Activated T-cell treated with anti-CD3 and anti-CD28 coated beads for 48 hours (primary cell): Measurements from ENCODE around the gene MED1.

Experiments used
- DNase-seq: peaks from one replicate; pipeline ENCODE4 v3.0.0-alpha.2; 2020; ENCODE audit warnings: low read depth

MED1 gene

DNA sequence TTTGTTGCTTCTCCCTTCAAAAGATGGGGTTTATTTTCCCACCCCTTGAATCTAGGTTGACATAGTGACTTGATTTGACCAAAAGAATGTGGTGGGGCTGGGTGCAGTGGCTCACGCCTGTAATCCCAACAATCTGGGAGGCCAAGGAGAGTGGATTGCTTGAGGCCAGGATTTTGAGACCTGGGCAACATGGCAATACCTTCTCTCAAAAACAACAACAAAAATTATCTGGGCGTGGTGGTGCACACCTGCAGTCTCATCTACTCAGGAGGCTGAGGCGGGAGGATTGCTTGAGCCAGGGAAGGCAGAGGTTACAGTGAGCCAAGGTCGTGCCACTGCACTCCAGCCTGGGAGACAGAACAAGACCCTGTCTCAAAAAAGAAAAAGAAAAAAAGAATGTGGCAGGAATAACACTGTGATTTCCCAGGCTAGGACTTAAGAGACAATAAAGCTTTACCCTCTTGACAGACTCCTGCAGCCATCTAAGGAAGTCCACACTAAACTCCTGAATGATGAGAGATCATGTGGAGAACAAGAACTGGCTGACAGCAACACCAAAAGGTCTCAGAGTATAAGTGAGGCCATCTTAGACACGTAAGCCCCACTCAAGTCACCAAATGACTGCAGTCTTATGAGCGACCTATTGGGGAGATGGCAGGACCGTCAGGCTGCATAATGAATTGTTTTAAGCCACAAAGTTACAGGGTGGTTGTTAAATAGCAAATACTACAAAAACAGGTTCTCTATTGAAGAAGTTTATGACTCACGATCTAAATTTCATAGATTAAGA, 86.6 kb downstream of the MED1 start:
- no peak for DNase-seq

DNA sequence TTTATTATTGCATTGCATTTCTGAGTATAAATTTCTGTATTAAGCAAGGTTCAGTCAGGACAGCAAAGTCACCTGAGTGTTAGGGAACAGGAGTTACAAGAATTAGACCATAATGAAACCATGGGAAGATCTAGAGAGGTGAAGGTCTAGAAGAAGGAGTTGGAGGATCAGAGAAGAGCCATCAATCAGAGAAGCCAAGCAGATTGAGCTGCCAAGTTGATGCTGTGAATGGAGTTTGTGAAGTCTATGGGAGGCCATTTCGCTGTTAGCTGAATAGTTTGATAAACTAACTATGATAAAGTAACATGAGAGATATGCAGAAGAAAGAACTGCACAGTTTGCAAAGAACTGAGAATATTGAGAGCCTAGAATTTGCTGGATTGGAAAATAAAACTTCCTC, 90.0 kb downstream of the MED1 start:
- no peak for DNase-seq

DNA sequence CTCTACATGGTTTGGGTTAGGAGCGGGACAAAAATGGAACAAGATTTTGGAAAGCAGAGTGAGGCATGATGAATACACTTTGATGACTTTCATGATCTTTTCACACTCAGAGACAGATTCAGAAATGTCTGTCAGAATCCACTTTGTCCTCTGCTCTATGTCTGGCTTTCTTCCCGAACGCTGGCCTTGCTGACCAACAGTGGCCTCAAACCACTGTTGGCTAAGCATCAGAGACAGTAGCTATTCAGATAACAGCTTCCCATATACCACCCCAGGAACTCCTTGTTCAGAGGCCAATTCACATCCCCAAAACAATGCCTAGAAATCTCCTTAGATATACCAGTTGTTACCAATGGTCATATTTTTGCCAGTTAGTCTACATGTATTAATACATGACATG, 90.5 kb downstream of the MED1 start:
- no peak for DNase-seq

DNA sequence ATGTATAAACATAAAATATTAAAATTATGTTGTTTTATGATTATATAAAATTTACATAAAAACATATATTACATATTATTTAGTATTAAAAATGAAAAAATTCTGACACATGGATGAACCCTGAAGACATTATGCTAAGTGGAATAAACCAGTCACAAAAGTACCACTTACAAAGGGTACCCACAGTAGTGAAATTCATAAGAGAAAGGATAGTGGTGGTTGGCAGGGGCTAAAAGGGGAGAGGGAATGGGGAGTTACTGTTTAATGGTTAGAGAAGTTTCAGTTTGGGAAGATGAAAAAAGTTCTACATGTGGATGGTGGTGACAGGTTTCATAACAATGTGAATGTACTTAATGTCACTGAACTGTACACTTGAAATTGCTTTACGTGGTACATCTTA, 91.1 kb downstream of the MED1 start:
- DNase-seq = no peak

DNA sequence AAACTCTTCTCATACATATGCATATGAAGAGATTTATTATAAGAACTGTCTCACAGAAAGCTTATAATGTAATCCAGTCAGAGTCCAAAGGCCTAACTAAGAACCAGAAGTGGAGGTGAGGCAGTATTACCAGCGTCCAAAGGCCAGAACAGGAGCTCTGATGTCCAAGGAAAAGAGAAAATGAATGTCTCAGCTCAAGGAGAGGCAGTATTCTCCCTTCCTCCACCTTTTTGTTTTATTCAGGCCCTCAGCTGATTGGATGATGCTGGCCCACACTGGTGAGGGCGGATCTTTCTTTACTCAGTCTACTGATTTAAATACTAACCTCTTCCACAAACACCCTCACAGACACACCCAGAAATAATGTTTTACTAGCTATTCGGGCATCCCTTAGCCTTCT, 93.1 kb downstream of the MED1 start:
- no peak for DNase-seq

DNA sequence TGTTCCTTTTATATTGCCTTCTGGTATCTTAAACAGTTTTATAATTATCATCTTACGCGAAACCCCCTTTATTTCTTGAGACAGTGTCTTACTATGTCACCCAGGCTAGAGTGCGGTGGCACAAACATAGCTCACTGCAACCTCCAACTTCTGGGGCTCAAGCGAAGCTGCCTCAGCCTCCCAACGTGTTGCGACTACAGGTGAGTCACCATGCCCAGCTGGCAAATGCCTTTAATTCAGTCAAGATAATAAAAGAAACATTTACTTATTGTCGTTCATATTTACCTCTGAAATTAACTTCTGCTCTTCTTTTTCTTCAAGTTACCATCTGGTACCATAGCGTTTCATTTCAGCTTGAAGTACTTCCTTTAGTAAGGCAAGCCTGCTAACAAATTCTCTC, 93.6 kb downstream of the MED1 start:
- DNase-seq = no peak
